ENCODE results near the gene XYLT1. TPM values are rescaled to one million over a fixed set of nuclear protein-coding genes. Genes with fewer than 3 reads are reported as not detected.

The XYLT1 gene
- total RNA-seq, 1 experiment from 2014 or later = 8.3 TPM

GRCh38 chr16:17101646-17102045, 369.1 kb downstream of the XYLT1 start:
- peak; percentile 9 for DNase-seq (ENCODE audit: low spot score)

DNA sequence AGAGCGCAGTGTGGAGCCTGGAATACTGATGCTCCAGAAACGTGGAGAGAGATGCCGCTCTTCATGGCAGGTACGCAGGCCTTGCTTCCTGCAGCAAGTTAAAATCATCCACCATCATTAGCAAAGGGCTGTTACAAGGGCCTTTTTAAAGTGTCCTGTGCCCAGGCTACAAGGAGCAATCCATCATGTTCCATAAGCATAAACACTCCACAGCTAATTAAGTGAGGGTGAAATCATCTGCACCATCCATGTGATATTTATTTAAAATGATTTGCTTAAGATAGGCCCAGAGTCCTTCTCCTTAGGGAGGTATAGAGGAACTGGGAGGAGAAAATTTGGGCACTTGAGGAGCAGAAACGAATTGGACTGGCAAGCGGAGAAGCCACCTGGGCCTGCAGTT, 372.1 kb downstream of the XYLT1 start:
- DNase-seq (ENCODE audit: low spot score) = no peak

DNA sequence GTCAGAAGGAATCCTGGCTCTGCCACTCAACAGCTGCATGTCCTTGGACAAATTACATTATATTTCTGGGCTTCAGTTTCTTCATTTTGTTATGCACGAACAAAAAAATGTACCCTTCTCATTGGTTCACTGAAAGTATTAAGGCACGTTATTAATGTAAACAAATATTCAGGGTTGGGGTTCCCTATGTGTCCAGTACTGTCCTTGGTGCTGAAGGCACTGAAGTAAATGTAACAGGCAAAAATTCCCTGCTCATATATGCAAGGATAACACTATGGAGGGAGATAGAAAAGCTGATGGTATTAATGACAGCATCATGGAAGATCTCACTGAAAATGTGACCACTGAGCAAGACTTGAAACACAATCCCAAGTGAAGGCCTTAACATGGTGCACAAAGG, 386.6 kb downstream of the XYLT1 start:
- no peak for DNase-seq (ENCODE audit: low spot score)

- DNase-seq (ENCODE audit: low spot score) = no peak
Observed at GRCh38 chr16:17083628-17084027, 387.1 kb downstream of the XYLT1 start.

GRCh38 chr16:17082095-17082882, 388.5 kb downstream of the XYLT1 start:
- DNase-seq (ENCODE audit: low spot score) = no peak

GRCh38 chr16:17080105-17080504, 390.7 kb downstream of the XYLT1 start:
- no peak for DNase-seq (ENCODE audit: low spot score)

GRCh38 chr16:17078931-17079631, 391.7 kb downstream of the XYLT1 start:
- no peak for DNase-seq (ENCODE audit: low spot score)

DNA sequence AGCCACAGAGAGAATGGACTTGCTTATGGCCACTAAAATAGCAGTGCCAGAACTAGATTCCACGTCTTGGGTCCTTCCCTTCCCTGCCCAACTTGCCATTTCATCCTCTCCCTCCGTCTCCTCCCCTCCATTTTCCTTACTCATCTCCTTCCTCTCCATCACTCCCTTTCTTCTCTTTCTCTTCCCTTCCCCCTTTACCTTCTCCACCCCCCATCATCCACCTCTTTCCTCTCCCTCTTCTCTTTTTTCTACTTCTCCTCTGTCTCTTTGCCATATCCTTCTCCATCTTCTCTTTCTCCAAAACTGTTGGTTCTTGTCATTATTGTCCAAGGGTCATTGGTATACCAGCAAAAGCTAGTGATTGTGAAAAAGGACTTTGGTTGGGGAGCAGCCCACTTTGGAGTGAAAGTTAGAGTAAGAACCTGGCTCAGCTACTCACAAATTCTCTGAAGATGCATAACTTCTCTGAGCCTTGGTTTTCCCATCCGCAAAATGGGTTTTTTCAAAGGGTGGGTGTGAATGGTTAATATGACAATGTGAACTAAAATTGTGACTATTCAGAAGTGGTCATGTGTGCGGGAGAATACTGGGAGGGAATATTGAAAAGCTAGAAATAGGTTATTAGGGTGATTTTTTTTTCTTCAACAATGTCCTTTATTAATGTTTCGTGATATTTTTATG, 393.8 kb downstream of the XYLT1 start:
- no peak for DNase-seq (ENCODE audit: low spot score)

DNA sequence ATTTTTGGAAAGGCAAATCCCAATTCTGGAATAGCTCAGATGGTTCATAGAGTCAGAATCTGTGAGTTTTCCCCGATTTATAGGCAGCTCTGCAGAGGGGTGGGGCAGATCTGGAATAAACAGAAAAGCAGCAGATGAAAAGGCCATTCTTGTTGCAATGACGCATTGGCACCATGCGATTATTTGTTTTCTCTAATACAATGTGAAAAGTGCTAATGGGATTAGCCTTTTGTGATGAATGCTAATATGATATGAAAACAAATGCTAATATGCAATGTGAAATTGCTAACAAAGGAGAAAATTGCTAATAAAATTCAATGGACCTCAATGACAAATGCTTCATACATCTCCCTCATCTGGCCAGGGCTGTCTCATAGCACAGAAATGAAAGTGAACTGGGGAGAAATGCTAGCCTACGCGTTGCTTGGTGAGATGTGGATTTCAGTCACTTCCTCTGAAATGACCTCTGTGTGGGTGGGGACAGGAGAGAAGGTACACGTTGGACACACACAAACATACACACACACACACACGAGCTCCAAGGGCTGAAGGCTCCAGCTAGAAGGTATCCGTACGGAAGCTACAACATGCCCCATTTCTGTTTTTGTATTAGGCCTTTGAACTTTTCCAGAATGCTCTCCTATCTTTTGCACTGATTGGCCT, 394.5 kb downstream of the XYLT1 start:
- no peak for DNase-seq (ENCODE audit: low spot score)

GRCh38 chr16:17072104-17072503, 398.7 kb downstream of the XYLT1 start:
- DNase-seq (ENCODE audit: low spot score) = no peak

DNA sequence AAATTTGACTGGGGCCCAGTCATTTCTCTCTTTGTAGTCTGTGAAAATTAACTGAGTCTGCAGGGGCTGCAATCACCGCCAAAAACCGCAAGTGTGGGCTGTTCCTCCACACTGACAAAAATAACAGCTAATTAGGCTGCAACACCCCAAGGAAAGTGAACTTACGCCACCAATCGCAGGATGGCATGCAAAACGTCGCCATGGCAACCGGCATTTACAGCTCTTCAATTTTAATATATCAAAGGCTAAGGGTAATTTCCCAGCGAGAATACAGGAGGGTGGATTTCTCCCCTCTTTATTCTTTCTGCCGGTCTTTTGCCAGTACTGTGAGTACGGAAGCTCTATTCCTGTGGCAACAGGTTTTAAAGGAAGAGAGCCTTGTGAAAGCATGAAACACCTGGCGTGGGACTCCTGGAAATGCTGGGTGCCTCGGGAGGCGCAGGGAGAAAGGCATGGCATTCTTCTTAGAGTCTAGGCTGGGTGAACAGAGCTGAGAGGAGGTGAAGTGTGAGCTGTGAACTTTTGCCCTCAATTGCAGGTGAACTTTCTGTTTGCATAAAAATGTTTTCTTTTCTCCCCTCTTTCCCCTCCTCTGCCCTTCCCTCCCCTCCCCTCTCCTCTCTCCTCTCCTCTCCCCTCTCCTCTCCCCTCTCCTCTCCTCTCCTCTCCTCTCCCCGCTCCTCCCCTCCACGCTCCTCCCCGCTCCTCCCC, 399.7 kb downstream of the XYLT1 start:
- no peak for DNase-seq (ENCODE audit: low spot score)

DNA sequence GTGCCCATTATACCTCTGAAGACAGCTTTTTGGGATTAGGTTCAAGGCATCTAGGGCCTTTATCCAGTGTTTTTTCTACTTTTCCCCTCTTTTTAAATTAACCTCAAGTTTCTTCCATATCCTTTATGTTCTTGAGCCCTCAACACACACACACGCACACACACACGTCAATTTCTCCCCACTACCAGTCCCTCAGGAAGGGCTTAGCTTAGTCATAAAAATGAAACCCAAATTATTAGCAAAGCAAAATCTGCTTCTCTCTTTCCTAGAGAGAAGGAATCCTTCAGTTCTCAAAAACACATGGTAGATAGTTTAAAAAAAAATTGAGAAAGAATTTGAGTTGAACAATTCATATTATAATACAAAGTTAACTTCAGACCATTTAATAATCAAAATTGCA, 401.1 kb downstream of the XYLT1 start:
- DNase-seq (ENCODE audit: low spot score) = no peak

GRCh38 chr16:17068524-17068923, 402.2 kb downstream of the XYLT1 start:
- DNase-seq (ENCODE audit: low spot score) = no peak

GRCh38 chr16:17067882-17068281, 402.9 kb downstream of the XYLT1 start:
- DNase-seq (ENCODE audit: low spot score) = no peak

GRCh38 chr16:17063201-17064139, 407.3 kb downstream of the XYLT1 start:
- DNase-seq (ENCODE audit: low spot score) = no peak

DNA sequence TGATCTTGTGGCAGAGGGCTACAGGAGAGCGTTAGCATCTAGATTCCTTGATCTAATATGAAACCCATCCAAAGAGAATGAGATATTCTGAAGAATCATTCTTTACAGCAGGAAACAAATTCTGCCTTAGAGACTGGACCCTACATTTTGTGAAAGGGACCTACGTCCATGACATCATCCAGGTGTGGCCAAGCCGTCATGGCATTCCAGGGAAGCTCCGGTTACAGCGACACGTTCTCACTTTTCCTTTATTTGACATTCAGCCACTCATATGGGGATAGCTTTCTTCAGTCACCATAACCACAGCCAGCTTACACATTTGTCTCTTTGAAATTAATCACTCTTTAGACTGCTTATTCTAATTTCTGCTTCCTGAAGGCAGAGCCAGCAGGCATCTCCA, 408.1 kb downstream of the XYLT1 start:
- no peak for DNase-seq (ENCODE audit: low spot score)

DNA sequence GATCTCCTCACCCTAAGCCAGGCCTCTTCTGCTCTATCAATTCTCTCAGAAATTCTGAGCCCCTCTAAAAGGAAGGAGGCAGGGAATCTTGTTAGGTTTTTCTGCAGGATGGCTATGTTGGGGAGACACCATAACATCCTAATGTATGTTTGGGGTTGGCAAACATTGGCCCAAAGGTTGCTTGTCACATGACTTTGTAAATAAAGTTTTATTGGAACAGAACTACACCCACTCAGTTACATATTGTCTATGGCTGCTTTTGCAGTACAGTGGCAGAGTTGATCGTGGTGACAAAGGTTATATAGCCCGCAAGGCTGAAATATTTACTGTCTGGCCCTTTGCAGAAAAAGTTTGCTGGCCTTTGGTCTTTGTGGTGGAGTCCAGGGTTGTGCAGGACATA, 409.4 kb downstream of the XYLT1 start:
- DNase-seq (ENCODE audit: low spot score) = no peak

- no peak for DNase-seq (ENCODE audit: low spot score)
Observed at GRCh38 chr16:17058471-17058870, 412.3 kb downstream of the XYLT1 start.

DNA sequence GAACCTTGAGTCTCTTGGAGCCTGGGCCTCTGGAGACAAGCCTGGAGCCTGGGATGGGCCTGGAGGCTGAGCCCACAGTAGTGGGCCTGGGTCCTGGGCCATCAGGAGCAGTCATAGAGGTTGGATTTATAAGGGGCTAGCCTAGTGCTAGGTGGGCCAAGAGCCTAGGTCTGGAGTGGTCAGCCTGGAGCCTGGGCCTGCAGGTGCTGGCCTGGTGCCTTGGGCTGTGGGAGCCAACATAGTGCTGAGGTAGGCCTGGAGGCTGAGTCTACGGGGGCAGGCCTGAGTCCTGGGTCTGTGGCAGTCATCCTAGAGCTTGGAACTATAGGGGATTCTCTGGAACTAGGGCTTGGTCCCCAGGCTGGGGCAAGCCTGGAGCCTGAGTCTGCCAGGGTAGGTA, 414.1 kb downstream of the XYLT1 start:
- DNase-seq (ENCODE audit: low spot score) = no peak

GRCh38 chr16:17053536-17054160, 417.1 kb downstream of the XYLT1 start:
- no peak for DNase-seq (ENCODE audit: low spot score)

All from H4 (cell line).